ENCODE data around the gene WWP2. TPM values are rescaled to one million over a fixed set of nuclear protein-coding genes. Genes with fewer than 3 reads are reported as not detected.

Gene WWP2
- total RNA-seq, 1 experiment from 2014 or later = 40.2 TPM

DNA sequence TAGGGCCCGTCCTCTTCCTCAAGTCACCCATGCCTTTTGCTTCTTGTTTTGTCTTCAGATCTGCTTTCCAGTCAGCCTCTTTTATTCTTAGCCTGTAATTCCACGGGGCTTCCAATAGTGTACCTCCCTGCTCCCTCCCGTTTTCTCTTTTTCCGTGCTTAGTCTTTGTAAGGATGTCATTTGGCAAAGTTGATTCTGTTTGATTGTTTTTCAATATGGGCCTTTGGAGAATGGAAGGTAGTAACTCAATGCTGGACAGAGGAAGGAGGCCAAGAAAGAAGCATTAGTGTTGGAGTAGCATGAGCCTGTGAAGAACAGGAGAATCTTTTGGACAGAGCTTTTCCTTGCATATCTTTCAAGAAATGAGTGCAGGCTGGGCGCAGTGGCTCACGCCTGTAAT is 6.5 kb downstream of the WWP2 start:
- H3K4me2 ChIP-seq (ENCODE audit: insufficient read depth, insufficient read length, low read length) = no peak overlapping the region
- no peak overlapping the region for H2BK15ac ChIP-seq (ENCODE audit: low read depth, low read length)
- no peak overlapping the region for H3K27ac ChIP-seq (ENCODE audit: insufficient read length, low read depth, low read length)
- no peak overlapping the region for H3K9ac ChIP-seq (ENCODE audit: extremely low read depth, insufficient read length, low read length)
- H3K4ac ChIP-seq (ENCODE audit: low read depth, low read length) = no peak overlapping the region
- no peak overlapping the region for H3K4me3 Mint-ChIP-seq
- H3K36me3 Mint-ChIP-seq (ENCODE audit: insufficient read depth in 1 of 3, low read depth in 3 of 3) = peaks cover 0 to 2% (median 2%) of the 10 kb centered on the region in 3 experiments; a peak in 4 of 7 replicates
- no CpG with 5 or more reads among the region's 6 CpGs for WGBS (ENCODE audit: extremely low coverage, insufficient read length, low lambda C conversion rate)
- TF ChIP-seq, protein P1, sequence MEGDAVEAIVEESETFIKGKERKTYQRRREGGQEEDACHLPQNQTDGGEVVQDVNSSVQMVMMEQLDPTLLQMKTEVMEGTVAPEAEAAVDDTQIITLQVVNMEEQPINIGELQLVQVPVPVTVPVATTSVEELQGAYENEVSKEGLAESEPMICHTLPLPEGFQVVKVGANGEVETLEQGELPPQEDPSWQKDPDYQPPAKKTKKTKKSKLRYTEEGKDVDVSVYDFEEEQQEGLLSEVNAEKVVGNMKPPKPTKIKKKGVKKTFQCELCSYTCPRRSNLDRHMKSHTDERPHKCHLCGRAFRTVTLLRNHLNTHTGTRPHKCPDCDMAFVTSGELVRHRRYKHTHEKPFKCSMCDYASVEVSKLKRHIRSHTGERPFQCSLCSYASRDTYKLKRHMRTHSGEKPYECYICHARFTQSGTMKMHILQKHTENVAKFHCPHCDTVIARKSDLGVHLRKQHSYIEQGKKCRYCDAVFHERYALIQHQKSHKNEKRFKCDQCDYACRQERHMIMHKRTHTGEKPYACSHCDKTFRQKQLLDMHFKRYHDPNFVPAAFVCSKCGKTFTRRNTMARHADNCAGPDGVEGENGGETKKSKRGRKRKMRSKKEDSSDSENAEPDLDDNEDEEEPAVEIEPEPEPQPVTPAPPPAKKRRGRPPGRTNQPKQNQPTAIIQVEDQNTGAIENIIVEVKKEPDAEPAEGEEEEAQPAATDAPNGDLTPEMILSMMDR (conservative IDR thresholded peaks at IDR 0.05) = no peak
- peak overlapping the region in 1 of 3 experiments; percentile 21; a peak in 2 of 7 replicates for H3K27ac Mint-ChIP-seq
- no peak overlapping the region for H3K14ac ChIP-seq (ENCODE audit: insufficient read depth, low read length)
- no peak overlapping the region for H3K23ac ChIP-seq (ENCODE audit: insufficient read length, low read depth, low read length)
- H3K4me1 ChIP-seq (ENCODE audit: insufficient read depth, low read length) = no peaks in the 10 kb centered on the region
- no peak overlapping the region for H2AFZ ChIP-seq (ENCODE audit: low read length)
- H4K8ac ChIP-seq (replicated peaks; ENCODE audit: insufficient read length, low read depth, low read length) = no peak overlapping the region
- H3K9me3 Mint-ChIP-seq = peaks cover 0 to 3% of the 10 kb centered on the region in 2 experiments; a peak in 2 of 5 replicates
- H4K20me1 ChIP-seq (ENCODE audit: control insufficient read depth, insufficient read depth, insufficient read length) = no peaks in the 10 kb centered on the region
- H3K79me1 ChIP-seq (ENCODE audit: insufficient read depth, low read depth, low read length, poor library complexity, severe bottlenecking) = peaks cover 4% of the 10 kb centered on the region
- H2BK120ac ChIP-seq (ENCODE audit: low read depth, low read length, poor library complexity, severe bottlenecking) = no peak overlapping the region
- H4K91ac ChIP-seq (ENCODE audit: insufficient read length, low read depth, low read length) = no peak overlapping the region
- H2BK20ac ChIP-seq (ENCODE audit: low read depth, low read length, poor library complexity, severe bottlenecking) = no peak overlapping the region
- peaks cover 11% of the 10 kb centered on the region; the same call in 1 of the 2 replicates for H3K79me2 ChIP-seq (ENCODE audit: insufficient read depth, low read length)
- no peak overlapping the region for H3K56ac ChIP-seq (ENCODE audit: insufficient read length, low read depth, low read length)
- H3K4me1 Mint-ChIP-seq = peaks cover 6 to 8% of the 10 kb centered on the region in 2 experiments; a peak in 3 of 4 replicates
- H2BK5ac ChIP-seq (ENCODE audit: insufficient read length, low read length) = no peak overlapping the region
- no peak overlapping the region for H3K18ac ChIP-seq (ENCODE audit: insufficient read length, low read depth, low read length)
- no peak overlapping the region for H2BK12ac ChIP-seq (ENCODE audit: insufficient read length, low read depth, low read length)
- H2AK5ac ChIP-seq (ENCODE audit: insufficient read length, low read length) = no peak overlapping the region
- H3K9me3 ChIP-seq (ENCODE audit: control insufficient read depth, low read depth, low read length) = no peaks in the 10 kb centered on the region
- no peaks in the 10 kb centered on the region for H3K23me2 ChIP-seq (ENCODE audit: insufficient read length, low read depth, low read length, poor library complexity, severe bottlenecking)
- H3K27me3 Mint-ChIP-seq (ENCODE audit: low read depth) = no peaks in the 10 kb centered on the region
- DNase-seq = no peak
- no peaks in the 10 kb centered on the region for H3K27me3 ChIP-seq (ENCODE audit: insufficient read depth, low read length)
- no peak overlapping the region for H3T11ph ChIP-seq (ENCODE audit: low read length)
- H4K5ac ChIP-seq (ENCODE audit: insufficient read length, low read depth, low read length) = no peak overlapping the region

Data from H9 (cell line).